ENCODE data around the gene CSTPP1.

GRCh38 chr11:46951864-46952263, 15.3 kb downstream of the CSTPP1 start:
- TF ChIP-seq ZFX (IDR thresholded peaks at IDR 0.05; ENCODE audit: borderline replicate concordance) (no peak), CTCF (IDR thresholded peaks at IDR 0.05) (no peak)

Data from 22Rv1 (cell line).